HUES64 (cell line): ENCODE measurements around the gene KBTBD8.

Source experiments
- H3K27ac ChIP-seq: 2 replicates; pipeline ENCODE4 v1.7.0; 2013; ENCODE audit warnings: low read depth, low read length, inconsistent platforms
- H3K27me3 ChIP-seq: 2 replicates; pipeline ENCODE4 v1.6.1; 2013; ENCODE audit warnings: mild to moderate bottlenecking, low read length; ENCODE audit not compliant: insufficient read depth
- H3K36me3 ChIP-seq: 2 replicates; pipeline ENCODE4 v1.6.1; 2013; ENCODE audit warnings: mild to moderate bottlenecking, low read length; ENCODE audit not compliant: insufficient read depth
- H3K4me1 ChIP-seq: 2 replicates; pipeline ENCODE4 v1.6.1; 2013; ENCODE audit warnings: mild to moderate bottlenecking, low read length, moderate library complexity; ENCODE audit not compliant: insufficient read depth
- H3K4me3 ChIP-seq: 2 replicates; pipeline ENCODE4 v1.5.1; 2013; ENCODE audit warnings: mild to moderate bottlenecking, low read length, moderate library complexity
- H3K9ac ChIP-seq: 2 replicates; pipeline ENCODE4 v1.6.1; 2013; ENCODE audit warnings: mild to moderate bottlenecking, low read depth, low read length
- H3K9me3 ChIP-seq: 2 replicates; pipeline ENCODE4 v1.6.1; 2013; ENCODE audit warnings: low read depth, low read length; ENCODE audit not compliant: insufficient read depth
- WGBS: fragments of 150-250, 120-280 bp; methylation state at CpG from one replicate; pipeline ENCODE4 v1.1.7; 2013; ENCODE audit warnings: missing lambda C conversion rate; 5-methylcytosine and 5-hydroxymethylcytosine counted together

Gene KBTBD8

DNA sequence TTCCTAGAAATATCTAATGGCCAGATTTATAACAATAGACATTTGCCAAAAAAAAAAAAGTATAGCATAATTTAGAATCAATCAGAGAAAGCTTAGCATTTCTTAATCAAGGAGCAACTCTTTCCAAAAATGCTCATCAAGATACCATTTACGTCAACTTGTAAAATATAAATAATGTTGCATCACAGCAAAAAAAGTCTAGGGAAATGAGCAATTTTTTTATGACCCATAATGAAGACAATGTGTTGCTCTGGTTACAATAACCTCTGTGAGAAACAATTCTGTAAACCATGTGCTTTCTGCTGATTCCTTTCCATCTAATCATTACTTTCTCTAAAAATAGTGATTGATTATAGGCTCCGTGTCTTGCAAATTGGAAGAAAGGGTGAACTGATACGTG lies 36.3 kb downstream of the KBTBD8 start:
- 93% methylated on average over 3 of the region's 3 CpGs for WGBS
- Histone ChIP-seq H3K4me3 (no peak overlapping the region), H3K9ac (no peak overlapping the region), H3K36me3 (no peaks in the 10 kb centered on the region), H3K27me3 (no peaks in the 10 kb centered on the region), H3K4me1 (0 out of 2 replicates have a peak, but pooled peaks cover 4% of the 10 kb centered on the region), H3K27ac (no peak overlapping the region), H3K9me3 (no peaks in the 10 kb centered on the region)

DNA sequence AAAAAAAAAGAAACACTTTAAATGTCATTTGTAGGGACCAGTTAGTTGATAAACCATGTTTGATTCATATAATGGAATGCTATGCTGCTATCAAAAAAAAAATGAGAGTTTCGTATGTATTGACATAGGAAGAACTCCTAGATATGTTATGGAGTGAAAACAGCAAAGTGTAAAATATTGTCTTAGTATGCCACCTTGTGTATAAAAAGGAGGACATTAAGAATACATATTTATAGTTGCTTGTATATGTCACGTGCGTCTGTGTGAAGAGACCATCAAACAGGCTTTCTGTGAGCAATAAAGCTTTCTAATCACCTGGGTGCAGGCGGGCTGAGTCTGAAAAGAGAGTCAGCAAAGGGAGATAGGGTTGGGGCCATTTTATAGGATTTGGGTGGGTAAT lies 39.5 kb downstream of the KBTBD8 start:
- H3K4me3 ChIP-seq, result no peak overlapping the region
- no peaks in the 10 kb centered on the region for H3K9me3 ChIP-seq
- 0 out of 2 replicates have a peak, but pooled peaks cover 4% of the 10 kb centered on the region for H3K4me1 ChIP-seq
- no peak overlapping the region for H3K27ac ChIP-seq
- H3K36me3 ChIP-seq, result no peaks in the 10 kb centered on the region
- H3K27me3 ChIP-seq, result no peaks in the 10 kb centered on the region
- no peak overlapping the region for H3K9ac ChIP-seq
- WGBS, result 90% methylated on average over 4 of the region's 4 CpGs

DNA sequence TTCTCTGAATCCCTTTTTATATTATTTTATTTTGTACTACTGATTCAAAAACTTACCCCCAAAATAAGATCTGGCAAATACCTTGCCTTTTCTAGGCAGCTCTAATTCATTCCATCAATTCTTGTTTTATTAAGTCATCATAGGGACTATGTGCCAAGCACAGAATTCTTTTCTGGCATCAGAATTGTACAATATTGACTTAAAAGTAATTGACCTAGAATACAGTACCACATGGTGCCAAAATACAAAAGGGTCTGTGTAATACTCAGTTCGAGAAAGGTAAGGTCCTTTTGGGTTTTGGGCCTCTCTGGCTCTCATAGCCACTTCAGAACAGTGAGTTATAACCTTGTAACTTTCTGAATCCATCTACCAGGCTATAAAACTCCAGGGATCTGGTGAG lies 46.2 kb downstream of the KBTBD8 start:
- no peak overlapping the region for H3K27ac ChIP-seq
- H3K36me3 ChIP-seq, result no peaks in the 10 kb centered on the region
- no peak overlapping the region for H3K9ac ChIP-seq
- 0 out of 2 replicates have a peak, but pooled peaks cover 2% of the 10 kb centered on the region for H3K4me1 ChIP-seq
- H3K27me3 ChIP-seq, result no peaks in the 10 kb centered on the region
- 100% methylated on average over 1 of the region's 1 CpG for WGBS
- H3K4me3 ChIP-seq, result no peak overlapping the region
- H3K9me3 ChIP-seq, result no peaks in the 10 kb centered on the region

DNA sequence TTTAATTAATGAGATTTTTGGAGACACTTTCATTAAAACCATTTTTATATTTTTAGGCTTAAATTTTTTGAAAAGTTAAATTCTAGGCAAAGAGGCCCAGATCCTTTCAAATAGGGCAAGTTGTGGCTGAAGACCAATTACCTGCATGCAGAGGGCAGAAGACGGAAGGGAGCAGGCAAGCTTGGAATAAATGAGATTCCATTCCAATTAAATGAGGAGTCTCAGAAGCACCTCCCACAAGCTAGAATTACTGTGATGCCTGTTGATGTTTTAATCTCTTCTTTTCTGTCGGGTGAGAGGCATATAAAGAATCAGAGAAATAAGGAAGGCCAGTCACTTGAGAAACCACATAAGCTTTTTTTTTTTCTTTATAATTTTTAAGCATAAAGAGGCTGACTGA lies 46.8 kb downstream of the KBTBD8 start:
- no peaks in the 10 kb centered on the region for H3K36me3 ChIP-seq
- no peak overlapping the region for H3K9ac ChIP-seq
- 85% methylated on average over 1 of the region's 2 CpGs for WGBS
- no peak overlapping the region for H3K27ac ChIP-seq
- no peak overlapping the region for H3K4me3 ChIP-seq
- no peaks in the 10 kb centered on the region for H3K27me3 ChIP-seq
- H3K4me1 ChIP-seq, result 0 out of 2 replicates have a peak, but pooled peaks cover 2% of the 10 kb centered on the region
- no peaks in the 10 kb centered on the region for H3K9me3 ChIP-seq

DNA sequence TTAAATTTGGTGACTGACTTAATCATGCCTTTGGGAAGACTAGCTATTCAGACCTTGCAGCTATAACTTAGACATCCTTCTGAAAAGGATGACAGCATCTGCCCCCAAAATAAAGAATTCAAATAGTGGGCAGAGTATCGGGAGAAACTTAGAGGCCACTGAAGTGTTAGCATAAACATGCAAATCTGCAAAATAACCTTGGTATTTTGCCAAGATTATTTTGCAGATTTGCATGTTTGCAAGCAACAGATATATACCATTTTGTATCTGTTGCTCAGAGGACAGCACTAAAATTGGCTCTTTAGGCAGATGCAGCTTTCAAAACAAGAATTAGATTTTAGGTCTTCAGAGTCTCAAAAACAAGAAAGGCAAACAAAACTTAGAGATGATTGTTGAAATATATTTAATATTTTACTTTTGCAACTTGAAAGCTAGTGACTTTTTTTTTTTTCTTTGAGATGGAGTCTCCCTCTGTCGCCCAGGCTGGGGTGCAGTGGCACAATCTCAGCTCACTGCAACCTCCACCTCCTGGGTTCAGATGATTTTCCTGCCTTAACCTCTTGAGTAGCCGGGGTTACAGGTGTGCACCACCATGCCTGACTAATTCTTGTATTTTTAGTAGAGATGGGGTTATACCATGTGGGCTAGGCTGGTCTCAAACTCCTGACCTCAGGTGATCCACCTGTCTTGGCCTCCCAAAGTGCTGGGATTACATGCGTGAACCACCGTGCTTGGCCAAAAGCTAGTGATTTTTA lies 47.8 kb downstream of the KBTBD8 start:
- 0 out of 2 replicates have a peak, but pooled peaks cover 2% of the 10 kb centered on the region for H3K4me1 ChIP-seq
- no peaks in the 10 kb centered on the region for H3K9me3 ChIP-seq
- no peaks in the 10 kb centered on the region for H3K36me3 ChIP-seq
- 95% methylated on average over 5 of the region's 5 CpGs for WGBS
- H3K27me3 ChIP-seq, result no peaks in the 10 kb centered on the region
- H3K27ac ChIP-seq, result no peak overlapping the region
- H3K4me3 ChIP-seq, result no peak overlapping the region
- H3K9ac ChIP-seq, result no peak overlapping the region

DNA sequence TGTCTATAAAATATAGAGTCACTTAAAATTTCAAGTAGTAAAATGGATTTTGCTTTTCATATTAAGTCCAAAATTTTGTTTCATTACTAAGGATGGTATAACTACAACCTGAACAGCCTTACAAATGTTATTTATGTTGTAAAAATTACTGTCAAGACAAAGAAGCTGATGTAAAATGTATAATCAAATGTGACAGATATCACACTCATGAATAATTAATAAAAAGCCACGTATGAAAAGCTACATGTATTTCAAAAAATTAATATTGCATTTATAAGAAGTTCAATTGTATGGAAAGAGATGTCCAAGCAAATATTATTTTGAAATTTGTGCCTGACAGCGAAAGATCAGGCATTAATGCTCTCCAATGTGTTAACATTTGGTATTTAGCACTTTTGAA lies 48.9 kb downstream of the KBTBD8 start:
- WGBS, result 100% methylated on average over 1 of the region's 2 CpGs
- Histone ChIP-seq H3K27me3 (no peaks in the 10 kb centered on the region), H3K4me1 (0 out of 2 replicates have a peak, but pooled peaks cover 2% of the 10 kb centered on the region), H3K27ac (no peak overlapping the region), H3K9ac (no peak overlapping the region), H3K9me3 (no peaks in the 10 kb centered on the region), H3K4me3 (no peak overlapping the region), H3K36me3 (no peaks in the 10 kb centered on the region)

DNA sequence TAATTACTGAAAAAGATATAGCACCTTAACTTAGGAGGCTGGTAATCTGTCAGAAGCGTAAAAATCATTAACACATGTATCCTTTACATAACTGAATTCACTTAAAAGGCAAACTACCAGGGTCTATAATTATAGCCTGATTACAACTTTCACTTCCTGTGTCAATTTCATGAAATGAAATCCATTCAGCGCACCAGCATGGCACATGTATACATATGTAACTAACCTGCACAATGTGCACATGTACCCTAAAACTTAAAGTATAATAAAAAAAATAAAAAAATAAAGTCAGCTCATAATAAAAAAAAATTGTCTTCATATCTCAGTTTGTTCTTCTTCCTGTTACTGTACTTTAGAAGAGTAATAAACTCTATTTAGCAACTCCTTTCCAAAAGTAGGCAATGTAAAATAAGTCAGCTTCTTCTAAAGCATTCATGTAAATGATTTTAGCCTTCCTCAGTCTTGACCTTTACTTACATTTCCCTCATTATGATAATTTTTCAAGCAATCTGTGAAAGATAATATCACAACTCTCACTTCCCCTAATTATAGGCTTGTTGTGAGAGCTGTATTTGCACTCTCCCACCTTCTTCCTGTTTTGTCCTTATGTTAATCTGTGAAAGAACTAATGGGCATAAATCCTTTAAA lies 50.1 kb downstream of the KBTBD8 start:
- H3K4me3 ChIP-seq, result no peak overlapping the region
- 0 out of 2 replicates have a peak, but pooled peaks cover 2% of the 10 kb centered on the region for H3K4me1 ChIP-seq
- no peaks in the 10 kb centered on the region for H3K36me3 ChIP-seq
- WGBS, result 91% methylated on average over 2 of the region's 2 CpGs
- H3K27ac ChIP-seq, result no peak overlapping the region
- no peaks in the 10 kb centered on the region for H3K9me3 ChIP-seq
- no peaks in the 10 kb centered on the region for H3K27me3 ChIP-seq
- H3K9ac ChIP-seq, result no peak overlapping the region

DNA sequence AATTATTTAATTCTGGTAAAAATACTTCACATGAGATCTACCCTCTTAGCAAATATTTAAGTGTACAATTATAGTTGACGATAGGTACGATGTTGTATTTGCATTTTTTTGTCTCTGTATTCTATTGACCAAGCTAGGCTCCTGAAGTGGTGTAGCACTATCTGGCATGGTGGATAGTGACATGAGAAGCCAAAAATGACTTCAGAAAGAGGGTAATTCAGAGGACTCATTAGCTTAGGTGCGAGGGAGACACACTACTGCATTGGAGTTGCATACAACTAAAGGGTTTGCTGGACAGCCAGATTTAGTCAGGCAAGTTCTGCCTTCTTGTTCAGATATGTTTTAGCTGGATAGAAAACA lies 50.6 kb downstream of the KBTBD8 start:
- no peak overlapping the region for H3K27ac ChIP-seq
- no peaks in the 10 kb centered on the region for H3K36me3 ChIP-seq
- H3K9ac ChIP-seq, result no peak overlapping the region
- 89% methylated on average over 3 of the region's 3 CpGs for WGBS
- H3K4me3 ChIP-seq, result no peak overlapping the region
- H3K27me3 ChIP-seq, result no peaks in the 10 kb centered on the region
- no peaks in the 10 kb centered on the region for H3K9me3 ChIP-seq
- H3K4me1 ChIP-seq, result 0 out of 2 replicates have a peak, but pooled peaks cover 2% of the 10 kb centered on the region

DNA sequence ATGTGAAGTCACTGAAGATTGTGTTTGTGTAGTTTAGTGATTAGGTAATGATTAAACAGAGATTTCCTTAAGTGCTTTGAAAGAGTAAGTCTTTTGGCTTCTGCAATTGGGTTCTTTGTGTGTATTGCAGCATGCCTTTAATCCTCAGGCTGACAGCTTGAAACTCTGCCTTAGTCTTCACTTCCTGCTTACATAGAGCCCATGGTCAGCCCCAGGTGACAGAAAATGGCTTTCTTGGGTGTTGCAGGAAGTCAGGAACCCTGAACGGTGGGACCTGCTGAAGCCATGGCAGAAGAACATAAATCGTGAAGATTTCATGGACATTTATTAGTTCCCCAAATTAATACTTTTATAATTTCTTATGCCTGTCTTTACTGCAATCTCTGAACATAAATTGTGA lies 61.3 kb downstream of the KBTBD8 start:
- no peak overlapping the region for H3K9ac ChIP-seq
- 95% methylated on average over 2 of the region's 2 CpGs for WGBS
- 0 out of 2 replicates have a peak, but pooled peaks cover 2% of the 10 kb centered on the region for H3K36me3 ChIP-seq
- no peaks in the 10 kb centered on the region for H3K27me3 ChIP-seq
- H3K4me3 ChIP-seq, result no peak overlapping the region
- H3K9me3 ChIP-seq, result peaks cover 8% of the 10 kb centered on the region
- no peaks in the 10 kb centered on the region for H3K4me1 ChIP-seq
- no peak overlapping the region for H3K27ac ChIP-seq
